HG03108 (cell line): ENCODE measurements around the gene RELCH.

Experiments
- ATAC-seq: cut with Tn5 transposase; IDR thresholded peaks from one replicate; pipeline ENCODE4 v1.9.1; 2021; ENCODE audit warnings: moderate library complexity; ENCODE audit not compliant: unreplicated experiment

RELCH gene

DNA sequence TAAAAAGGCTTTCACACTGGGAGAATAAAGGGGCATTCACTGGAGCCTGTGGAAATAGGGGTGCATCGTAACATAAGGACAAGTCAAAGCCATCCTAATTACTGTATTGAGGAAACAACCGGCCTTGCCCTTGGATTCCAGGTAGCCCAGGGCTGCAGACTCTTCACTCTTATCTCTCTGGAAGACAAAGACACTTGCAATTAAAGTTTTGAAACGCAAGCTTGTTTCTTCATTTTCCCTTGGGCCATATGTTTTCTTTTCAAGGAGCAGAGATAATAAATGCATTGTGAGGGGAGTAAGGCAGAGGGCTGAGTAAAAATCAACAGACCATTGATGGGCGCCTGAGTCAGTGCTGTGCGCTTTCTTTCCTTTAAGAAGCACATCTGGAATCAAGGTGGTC is 149.6 kb downstream of the RELCH start:
- ATAC-seq, result no peak

DNA sequence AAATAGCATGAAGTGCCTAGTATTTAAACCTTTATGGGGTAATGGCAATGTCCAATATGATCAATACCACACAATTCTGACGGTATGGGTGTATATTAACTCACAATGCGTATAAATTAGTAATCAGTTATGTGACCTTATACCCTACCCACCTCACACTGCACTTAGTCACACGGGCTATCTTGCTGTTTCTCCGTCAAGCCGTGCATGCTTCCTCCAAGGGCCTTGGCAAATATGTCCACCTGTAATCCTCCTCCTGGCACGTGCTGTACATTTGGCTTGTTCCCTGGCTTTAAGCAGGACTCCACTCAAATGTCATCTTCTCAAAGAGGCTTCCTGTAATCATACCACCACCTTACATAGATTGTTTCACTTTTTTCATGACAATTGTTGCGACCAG is 150.3 kb downstream of the RELCH start:
- no peak for ATAC-seq

DNA sequence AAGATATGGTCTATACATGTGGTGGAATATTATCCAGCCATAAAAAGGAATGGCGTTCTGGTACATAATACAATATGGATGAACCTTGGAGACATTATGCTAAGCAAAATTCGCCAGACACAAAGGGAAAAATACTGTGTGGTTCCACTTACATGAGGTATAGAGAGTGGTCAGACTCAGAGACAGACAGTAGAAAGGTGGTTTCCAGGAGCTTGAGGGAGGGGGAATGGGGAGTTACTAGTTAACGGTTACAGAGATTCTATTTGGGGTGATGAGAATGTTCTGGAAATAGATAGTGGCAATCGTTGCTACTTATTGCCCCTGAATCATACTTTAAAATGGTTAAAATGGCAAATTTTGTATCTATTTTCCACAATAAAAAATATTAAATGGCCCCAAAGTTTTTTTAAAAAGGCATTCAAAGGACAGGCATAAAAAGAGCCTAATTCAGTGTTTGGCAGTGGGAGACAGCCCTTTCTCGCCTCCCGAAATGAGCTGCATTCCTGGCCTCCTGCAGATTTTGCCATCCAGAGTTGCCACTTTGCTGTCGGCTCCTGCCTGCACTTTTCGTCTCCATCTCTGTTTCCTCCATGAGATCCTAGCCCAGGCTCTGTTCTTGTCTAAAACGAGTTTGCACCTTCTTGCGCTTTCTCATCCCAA is 151.5 kb downstream of the RELCH start:
- no peak for ATAC-seq

DNA sequence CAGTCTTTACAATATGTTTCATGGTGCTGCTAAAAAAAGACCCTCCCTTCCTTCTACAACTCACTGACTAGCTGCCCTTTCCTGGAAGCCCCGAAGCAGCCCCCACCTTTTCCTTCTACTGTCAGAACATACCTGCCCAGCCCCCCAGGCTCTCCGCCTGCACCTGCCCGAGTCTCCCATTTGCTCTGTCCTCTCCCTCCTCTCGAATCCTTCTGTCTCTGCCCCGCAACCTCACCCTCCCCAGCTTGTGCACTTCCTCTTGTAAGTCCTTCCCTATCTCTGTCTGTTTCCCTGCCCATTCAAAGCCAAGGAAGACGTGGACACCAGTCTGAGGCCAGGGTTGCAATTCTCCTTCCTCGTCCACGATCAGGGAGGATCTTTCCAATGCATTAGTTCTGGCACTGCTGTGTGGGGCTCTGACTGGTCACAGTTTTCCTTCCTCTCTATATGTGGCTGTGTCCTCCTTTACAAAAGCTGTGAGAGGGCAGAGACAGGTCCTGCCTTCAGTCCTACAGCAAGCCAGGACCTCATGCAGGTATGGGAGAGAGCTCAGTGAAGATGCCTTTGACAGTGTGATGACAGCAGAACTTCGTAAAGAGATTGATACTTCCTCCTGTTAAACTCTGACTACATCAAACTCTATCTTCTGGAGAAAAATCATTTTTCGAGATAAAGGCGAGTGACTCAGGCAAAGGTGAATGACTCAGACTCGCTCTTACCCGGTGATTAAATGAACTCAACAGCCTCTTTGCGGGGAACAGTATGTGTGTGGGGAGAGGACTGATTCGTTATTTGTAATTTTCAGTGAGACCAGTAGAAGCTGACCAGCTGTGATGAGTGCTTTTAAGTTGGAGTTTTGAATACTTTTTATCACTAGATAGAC is 152.3 kb downstream of the RELCH start:
- ATAC-seq, result no peak

DNA sequence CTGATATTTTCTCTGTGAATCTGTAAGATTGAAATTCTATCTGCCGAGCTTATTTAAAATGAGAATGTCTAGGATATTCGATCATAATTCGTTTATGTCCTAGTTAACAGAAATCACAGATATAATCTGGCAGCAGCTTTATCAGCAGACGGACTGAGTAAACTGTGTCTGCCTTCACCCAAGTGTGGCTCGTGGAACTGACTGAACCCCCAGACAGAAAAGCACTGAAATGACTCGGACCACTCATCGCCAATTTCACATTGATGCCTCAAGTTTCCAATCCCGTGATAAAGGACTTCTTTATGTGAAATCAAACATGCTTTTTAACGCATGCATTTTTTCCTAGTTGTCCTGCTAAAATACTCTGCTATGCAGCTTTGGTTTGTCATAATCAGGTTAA is 153.9 kb downstream of the RELCH start:
- ATAC-seq, result no peak

DNA sequence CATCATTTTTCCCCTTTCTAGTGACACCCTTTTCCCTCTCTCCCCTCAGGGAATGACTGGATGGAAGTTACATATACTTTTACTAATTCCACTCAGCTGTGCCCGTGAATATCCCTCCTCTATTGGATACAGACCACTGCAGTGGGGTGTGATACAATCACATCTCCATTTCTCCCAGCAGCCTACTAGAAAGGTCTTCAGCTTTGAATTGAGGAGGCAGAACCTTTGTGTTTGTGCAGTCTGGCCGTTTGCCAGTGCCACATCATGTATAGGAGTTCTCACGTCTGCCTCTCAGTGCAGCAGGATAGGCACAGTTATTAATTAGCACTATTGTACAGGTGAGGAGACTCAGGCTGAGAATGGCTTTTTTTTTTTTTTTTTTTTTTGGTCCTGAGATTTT is 154.4 kb downstream of the RELCH start:
- no peak for ATAC-seq

DNA sequence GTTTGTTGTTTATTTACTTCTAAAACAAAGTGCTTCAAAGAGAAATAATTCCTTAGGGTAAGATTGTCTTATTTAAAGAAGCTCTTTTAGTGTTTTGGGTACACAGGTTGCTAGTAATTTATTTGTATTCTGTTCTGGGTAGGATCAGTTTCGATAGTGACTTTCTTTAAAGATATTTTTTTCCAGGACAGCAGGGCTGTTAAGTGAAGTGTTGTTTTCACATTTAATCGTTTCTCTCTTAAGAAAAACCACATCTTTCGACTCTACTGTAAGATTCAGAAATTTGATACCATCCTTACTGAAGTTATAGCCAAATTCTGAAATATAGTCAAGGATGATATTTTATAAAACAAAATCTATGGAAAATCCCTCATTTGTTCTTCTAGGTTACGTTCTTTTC is 155.8 kb downstream of the RELCH start:
- ATAC-seq, result no peak

DNA sequence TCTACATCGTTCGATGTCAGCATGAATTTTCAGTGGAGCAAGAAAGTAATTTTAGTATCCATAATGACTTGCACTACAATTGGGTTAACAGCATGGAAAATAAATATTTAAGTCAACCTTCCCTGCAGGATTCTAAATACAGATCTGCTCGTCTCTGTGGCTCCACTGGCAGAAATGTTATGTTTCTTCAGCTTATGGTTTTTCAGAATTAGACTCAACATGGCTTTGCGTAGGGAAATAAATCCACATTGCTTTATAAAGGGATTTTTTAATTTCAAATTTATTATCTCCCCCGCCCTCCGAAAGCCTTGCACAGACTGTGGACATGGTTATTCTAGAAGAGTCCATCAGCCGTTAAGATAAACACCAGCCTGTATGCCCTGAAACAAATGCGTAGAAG is 156.3 kb downstream of the RELCH start:
- no peak for ATAC-seq

DNA sequence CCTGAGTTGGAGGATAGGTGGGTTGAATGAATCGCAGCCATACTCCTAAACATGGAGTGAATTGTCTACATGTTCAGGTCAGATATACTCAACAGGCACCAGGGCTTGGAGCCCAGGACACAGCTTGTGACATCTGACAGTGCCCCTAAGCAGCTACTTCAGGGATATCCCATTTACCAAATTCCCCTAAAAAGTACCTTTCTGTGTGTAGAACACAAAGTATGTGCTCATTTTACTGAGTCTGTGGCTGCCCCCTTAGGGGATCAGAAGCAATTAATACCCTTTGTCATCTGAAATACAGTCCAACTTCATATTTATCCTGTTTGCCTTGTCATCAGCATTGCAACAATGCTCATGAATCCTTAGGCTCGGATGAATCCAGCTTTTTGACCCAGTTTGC is 158.9 kb downstream of the RELCH start:
- no peak for ATAC-seq

DNA sequence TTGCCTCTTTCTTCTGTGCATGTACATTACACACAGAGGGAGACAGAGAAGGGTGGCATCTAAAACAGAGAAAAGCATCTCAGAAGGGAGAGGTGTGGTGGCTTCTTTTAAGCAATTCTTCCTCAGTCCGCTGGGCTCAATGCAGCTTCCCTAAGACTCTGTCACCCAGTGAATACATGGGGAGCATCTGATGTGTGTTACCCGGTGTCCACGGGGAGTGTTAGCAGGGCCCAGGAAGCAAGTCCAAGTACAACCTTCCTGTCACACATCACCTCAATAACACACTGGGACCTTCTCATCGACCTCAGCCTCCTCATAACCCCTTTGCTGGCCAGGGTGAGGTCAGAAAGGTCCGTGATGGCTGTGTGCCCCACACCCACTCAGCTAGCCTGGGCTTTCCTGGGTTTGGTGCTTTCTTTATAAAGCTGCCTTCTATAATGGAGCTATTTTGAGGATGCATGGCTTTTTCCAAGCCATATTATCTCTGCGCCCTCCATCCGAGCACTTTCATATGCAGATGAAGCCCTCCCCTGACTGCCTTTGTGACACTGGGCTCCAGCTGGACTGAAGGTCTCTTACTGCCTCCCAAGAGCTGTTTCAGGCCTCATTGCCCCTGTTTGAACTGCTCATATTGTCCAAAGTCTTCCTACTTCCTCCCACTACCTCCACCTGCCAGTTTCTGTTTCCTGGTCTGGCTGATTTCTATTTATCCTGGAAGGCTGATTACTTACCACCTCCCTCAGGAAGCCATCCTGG is 159.5 kb downstream of the RELCH start:
- ATAC-seq, result no peak

DNA sequence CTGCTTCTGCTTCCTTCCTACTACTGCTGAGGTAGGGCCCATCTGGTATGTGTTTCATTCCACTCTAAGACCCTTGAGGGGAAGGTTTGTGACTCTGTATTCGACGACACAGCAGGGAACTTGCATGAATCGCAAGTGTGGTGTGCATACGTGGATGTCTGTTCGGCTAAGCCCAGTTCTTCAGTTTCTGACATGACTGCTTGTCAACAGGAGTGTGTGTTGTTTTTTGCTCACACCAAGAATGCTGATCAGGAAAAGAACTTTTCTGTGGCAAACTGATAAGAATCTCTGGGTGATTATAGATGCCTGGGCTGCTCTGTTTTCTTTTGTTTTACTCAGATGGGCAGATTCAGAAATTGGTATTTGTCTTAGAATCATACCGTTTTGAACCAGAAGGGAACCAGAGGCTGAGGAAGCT is 160.0 kb downstream of the RELCH start:
- ATAC-seq, result no peak

DNA sequence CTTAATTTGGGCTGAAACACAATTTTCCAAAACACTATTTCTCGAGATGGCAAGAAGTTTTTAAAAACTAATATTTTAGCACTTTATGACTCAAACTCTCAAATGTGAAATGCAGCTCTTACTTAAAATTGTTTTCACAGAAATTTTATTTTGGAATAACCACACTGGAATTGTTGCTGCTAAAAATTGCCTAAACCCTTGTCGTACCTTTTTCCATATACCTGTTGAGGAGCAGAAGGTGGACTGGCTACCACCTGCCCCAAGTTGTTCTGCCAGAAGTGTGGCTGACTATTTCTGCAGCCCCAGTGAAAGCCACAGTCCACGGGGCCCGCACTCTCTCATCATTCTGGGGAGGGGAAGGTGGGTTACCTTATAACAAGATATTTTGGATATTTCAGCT is 161.4 kb downstream of the RELCH start:
- ATAC-seq, result no peak

DNA sequence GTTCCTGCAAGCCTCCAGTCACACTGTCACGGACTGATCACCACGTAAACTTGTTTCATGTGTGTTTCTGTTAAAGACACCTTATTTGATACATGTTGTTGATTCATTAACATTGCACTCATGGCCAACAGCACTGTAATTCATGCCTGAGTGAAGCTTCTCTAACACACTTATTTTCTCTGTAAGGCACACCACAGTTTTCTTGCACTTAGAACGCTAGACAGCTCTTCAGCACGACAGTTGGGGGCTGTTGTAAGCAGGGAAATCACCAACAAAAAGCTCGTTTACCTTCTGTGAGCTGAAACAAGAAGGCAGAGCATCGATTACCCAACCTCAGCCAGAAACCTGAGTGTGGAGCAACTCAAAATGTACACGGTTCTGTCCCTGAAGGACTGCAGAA is 166.1 kb downstream of the RELCH start:
- ATAC-seq, result no peak

DNA sequence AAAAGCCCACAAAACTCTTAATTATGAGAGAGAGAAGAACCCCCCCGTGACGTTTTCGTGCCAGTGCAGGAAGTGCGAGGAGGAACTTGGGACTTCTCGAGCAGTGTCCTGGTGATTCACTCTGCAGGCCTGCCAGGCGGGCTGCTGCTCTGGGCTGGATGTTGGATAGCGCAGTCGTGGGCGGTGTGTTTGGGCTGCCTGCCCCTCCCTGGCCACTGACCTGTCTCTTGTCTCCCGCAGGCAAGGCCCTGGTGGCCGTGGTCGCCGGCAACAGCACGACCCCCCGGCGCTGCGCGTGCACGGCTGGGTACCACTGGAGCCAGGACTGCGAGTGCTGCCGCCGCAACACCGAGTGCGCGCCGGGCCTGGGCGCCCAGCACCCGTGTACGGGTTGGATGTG is 167.1 kb downstream of the RELCH start:
- no peak for ATAC-seq

DNA sequence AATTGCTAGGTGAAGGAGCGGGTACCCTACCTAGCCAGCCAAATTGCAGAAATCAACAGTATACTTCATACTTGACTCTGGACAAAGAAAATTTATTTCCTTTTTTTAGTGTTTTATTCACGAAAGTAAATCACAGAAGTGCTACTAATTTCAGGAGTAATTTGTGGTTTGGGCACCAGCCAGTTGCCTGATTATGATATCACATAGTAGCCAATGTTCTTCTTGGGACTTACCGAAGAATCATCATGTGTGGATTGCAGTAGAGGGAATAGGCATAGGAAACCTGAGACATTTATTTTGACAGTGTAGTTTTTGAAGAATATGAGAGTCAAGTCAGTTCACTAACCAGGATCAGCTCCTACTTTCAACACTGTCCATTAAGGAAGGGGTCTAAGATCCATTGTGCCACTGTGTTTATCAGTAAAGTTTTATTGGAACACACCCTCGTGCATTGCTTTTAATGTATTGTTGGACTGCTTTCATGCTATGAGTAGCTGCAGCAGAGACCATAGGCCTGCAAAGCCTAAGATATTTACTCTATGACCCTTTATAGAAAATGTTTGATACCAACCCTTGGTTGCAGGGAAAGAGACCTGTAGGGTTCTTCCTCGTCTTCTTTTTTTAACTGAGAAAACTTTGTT is 170.1 kb downstream of the RELCH start:
- no peak for ATAC-seq
